Prostate gland (tissue), 2 donors: Measurements from ENCODE around the gene NMUR1. TPM values are rescaled to one million over a fixed set of nuclear protein-coding genes. Genes with fewer than 3 reads are reported as not detected.

Experiments
- DNase-seq: peaks from one replicate; pipeline ENCODE4 v3.0.0-alpha.2; 2019; ENCODE audit warnings: low spot score
- H3K27ac ChIP-seq, 2 donors: fragments of 200-600 bp; sonication (generic); 2 replicates each; pipeline ENCODE4 v1.5.1; 2017 to 2019
- H3K27me3 ChIP-seq: fragments of 200-600 bp; sonication (generic); replicated peaks from 2 replicates; pipeline ENCODE4 v1.5.1; 2019; ENCODE audit not compliant: insufficient read depth
- H3K36me3 ChIP-seq, 2 donors: fragments of 200-600 bp; sonication (generic); 1 replicate in 1 of 2; 2 replicates in 1 of 2; pipeline versions ENCODE4 v1.5.1 to v1.8.1; 2017 to 2019
- H3K4me1 ChIP-seq: fragments of 200-600 bp; sonication (generic); replicated peaks from 2 replicates; pipeline ENCODE4 v1.5.1; 2019
- H3K4me3 ChIP-seq, 2 donors: fragments of 200-600 bp; sonication (generic); 2 replicates each; pipeline ENCODE4 v1.5.1; 2017 to 2019
- H3K9me3 ChIP-seq: fragments of 200-600 bp; sonication (generic); 2 replicates; pipeline ENCODE4 v1.5.1; 2017
- CTCF ChIP-seq, 4 experiments: fragments of 200-600 bp in 2 of 4; fragments of 450-650 bp in 2 of 4; sonication (generic) in 2 of 4; IDR thresholded peaks; 1 replicate in 3 of 4; 2 replicates in 1 of 4; pipeline ENCODE4 v1.5.1; 2016 to 2019; ENCODE audit warnings: antibody characterized with exemption in 4 of 4, mild to moderate bottlenecking in 2 of 4, moderate library complexity in 2 of 4
- POLR2A ChIP-seq: fragments of 450-650 bp; IDR thresholded peaks from one replicate; pipeline ENCODE4 v1.6.1; 2016; ENCODE audit warnings: antibody characterized with exemption, mild to moderate bottlenecking
- POLR2AphosphoS5 ChIP-seq: sonication (generic); formaldehyde crosslinking; IDR thresholded peaks from one replicate; pipeline ENCODE4 v1.6.1; 2017; ENCODE audit warnings: antibody characterized with exemption
- WGBS: methylation state at CpG from one replicate; pipeline ENCODE4 v1.1.5; 2018; 5-methylcytosine and 5-hydroxymethylcytosine counted together
- intact Hi-C: fragments of 100-400 bp; cut with DNase I; formaldehyde crosslinking; loops from one replicate; pipeline ENCODE4 v1.14.2; 2022
- total RNA-seq, 2 donors: library from RNA; depleted of rRNA; stranded (reverse); fragments of >200 nt; gene quantifications; one replicate each; pipeline ENCODE4 v1.1.0, GENCODE V29; 2016

Gene NMUR1
- total RNA-seq, 2 donors from 2014 or later: 1.1 to 4.3 TPM

GRCh38 chr2:231531883-231532755 lies 1.9 kb upstream of the NMUR1 start:
- DNase-seq: no peak
- no peak overlapping the region for H3K4me3 ChIP-seq
- intact Hi-C loops: no loop called here
- TF ChIP-seq POLR2A (no peak), CTCF (IDR thresholded peaks at IDR 0.05) (no peak)
- H3K4me1 ChIP-seq: no peaks in the 10 kb centered on the region
- no peaks in the 10 kb centered on the region for H3K27me3 ChIP-seq
- H3K27ac ChIP-seq: no peak overlapping the region
- WGBS: 82% methylated on average over 16 of the region's 16 CpGs
- H3K9me3 ChIP-seq: no peaks in the 10 kb centered on the region
- H3K36me3 ChIP-seq: no peaks in the 10 kb centered on the region

DNA sequence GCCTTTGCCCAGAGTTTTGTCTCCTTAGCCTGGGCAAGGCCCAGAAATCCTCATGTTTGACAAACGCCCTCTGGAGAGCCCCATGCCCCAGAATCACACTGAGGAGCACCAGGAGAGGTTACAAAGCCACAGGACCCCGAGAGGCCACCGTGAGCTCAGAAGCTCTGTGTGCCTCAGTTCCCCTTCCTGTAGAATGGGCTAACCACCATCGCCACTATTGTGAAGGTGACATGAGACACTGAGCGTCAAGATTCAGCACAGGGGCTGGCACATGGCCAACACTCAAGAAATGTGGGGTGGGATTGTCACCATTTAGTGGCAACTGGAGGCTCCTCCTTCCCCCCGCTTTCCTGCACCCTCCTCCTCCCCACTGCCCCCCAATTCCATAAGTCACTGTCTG lies 1.2 kb upstream of the NMUR1 start:
- WGBS: 93% methylated on average over 6 of the region's 6 CpGs
- H3K4me3 ChIP-seq: no peak overlapping the region
- H3K4me1 ChIP-seq: no peaks in the 10 kb centered on the region
- no peak overlapping the region for H3K27ac ChIP-seq
- no peaks in the 10 kb centered on the region for H3K9me3 ChIP-seq
- intact Hi-C loops: no loop called here
- DNase-seq: no peak
- H3K36me3 ChIP-seq: no peaks in the 10 kb centered on the region
- no peaks in the 10 kb centered on the region for H3K27me3 ChIP-seq
- TF ChIP-seq CTCF (IDR thresholded peaks at IDR 0.05) (no peak), POLR2A (no peak), POLR2AphosphoS5 (no peak)

GRCh38 chr2:231528636-231529030 lies 1.6 kb downstream of the NMUR1 start:
- Histone ChIP-seq H3K36me3 (no peaks in the 10 kb centered on the region), H3K27ac (no peak overlapping the region)
- intact Hi-C loops: no loop called here

DNA sequence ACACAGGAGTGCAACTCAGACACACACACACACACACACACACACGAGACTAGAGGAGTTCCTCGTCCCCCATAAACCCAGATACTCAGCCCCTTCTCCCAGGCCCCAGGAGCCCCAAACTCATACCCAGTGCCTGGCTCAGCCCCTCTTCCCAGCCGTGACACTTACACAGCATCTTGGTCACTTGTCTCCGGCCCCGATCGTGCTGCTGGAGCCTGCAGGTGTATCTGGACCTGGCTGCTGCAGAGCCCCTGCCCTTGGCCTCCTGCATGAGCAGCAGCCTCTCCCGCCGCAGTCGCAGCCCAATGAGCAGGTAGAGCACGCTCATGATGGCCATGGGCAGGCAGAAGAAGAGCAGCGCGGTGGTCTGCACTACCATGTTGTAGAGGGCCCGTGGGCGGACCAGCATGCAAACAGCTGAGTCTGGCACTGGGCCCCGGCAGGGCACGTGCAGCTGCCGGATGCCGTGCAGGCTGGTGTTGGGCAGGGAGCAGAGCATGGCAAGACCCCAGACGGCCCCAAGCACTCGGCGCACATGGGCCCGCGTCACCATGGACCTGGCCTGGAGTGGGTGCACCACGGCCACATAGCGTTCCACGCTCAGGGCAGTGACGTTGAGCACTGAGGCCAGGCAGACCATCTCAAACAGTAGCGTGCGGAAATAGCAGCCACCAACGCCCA lies 2.1 kb downstream of the NMUR1 start:
- 83% methylated on average over 30 of the region's 30 CpGs for WGBS
- no peak for DNase-seq
- Histone ChIP-seq H3K27me3 (no peaks in the 10 kb centered on the region), H3K36me3 (no peaks in the 10 kb centered on the region), H3K4me3 (no peak overlapping the region), H3K4me1 (no peaks in the 10 kb centered on the region), H3K9me3 (no peaks in the 10 kb centered on the region), H3K27ac (no peak overlapping the region)
- TF ChIP-seq POLR2AphosphoS5: no peak
- no peak for TF ChIP-seq POLR2A
- TF ChIP-seq CTCF (IDR thresholded peaks at IDR 0.05): no peak
- intact Hi-C loops: no loop called here

More at GRCh38 chr2:231528636-231529030, 1.6 kb downstream of the NMUR1 start:
- TF ChIP-seq POLR2AphosphoS5 (no peak), POLR2A (no peak), CTCF (IDR thresholded peaks at IDR 0.05) (no peak)
- 100% methylated on average over 7 of the region's 9 CpGs for whole genome bisulfite sequencing
- Histone ChIP-seq H3K9me3 (no peaks in the 10 kb centered on the region), H3K4me1 (no peaks in the 10 kb centered on the region), H3K4me3 (no peak overlapping the region), H3K27me3 (no peaks in the 10 kb centered on the region)
- DNase-seq: no peak

- intact Hi-C loops: no loop called here
- TF ChIP-seq POLR2AphosphoS5 (no peak), CTCF (IDR thresholded peaks at IDR 0.05) (no peak), POLR2A (no peak)
- 80% methylated on average over 7 of the region's 7 CpGs for WGBS
Observed at GRCh38 chr2:231527091-231527395, 3.2 kb downstream of the NMUR1 start.

More at GRCh38 chr2:231527091-231527395, 3.2 kb downstream of the NMUR1 start:
- no peak for DNase-seq
- H3K27ac ChIP-seq: no peak overlapping the region
- H3K36me3 ChIP-seq: no peaks in the 10 kb centered on the region
- H3K4me3 ChIP-seq: no peak overlapping the region
- no peaks in the 10 kb centered on the region for H3K27me3 ChIP-seq
- H3K9me3 ChIP-seq: no peaks in the 10 kb centered on the region
- no peaks in the 10 kb centered on the region for H3K4me1 ChIP-seq
